ENCODE data around the gene SLC44A1. TPM values are rescaled to one million over a fixed set of nuclear protein-coding genes. Genes with fewer than 3 reads are reported as not detected.

Gene SLC44A1
- total and polyA plus RNA-seq, 10 of the 15 experiments (the other 5 are each of a cell fraction or from before 2014, with no cell fraction given): 2.4 to 21.2 (median 12.4) TPM

- no peak for DNase-seq (ENCODE audit: low read depth, low spot score)
- in situ Hi-C loops (cut with MboI) (no loop called here), intact Hi-C loops (cut with micrococcal nuclease; ENCODE audit: unreplicated experiment) (no loop called here)
- Histone ChIP-seq H3K4me1 (ENCODE audit: control insufficient read depth, insufficient read depth, low read length) (no peaks in the 10 kb centered on the region), H4K20me1 (ENCODE audit: control insufficient read depth, insufficient read depth) (no peaks in the 10 kb centered on the region), H3K9ac (ENCODE audit: control insufficient read depth, insufficient read depth, low read length) (no peak overlapping the region), H3K4me3 (no peak overlapping the region), H3K9me3 (replicated peaks; ENCODE audit: control insufficient read depth, insufficient read depth, low read length) (no peaks in the 10 kb centered on the region), H3K27ac (ENCODE audit: control insufficient read depth, insufficient read depth) (no peak overlapping the region), H3K79me2 (ENCODE audit: control insufficient read depth, insufficient read depth, low read length) (no peaks in the 10 kb centered on the region), H3K36me3 (ENCODE audit: control insufficient read depth in 2 of 2, insufficient read depth in 2 of 2, low read length in 1 of 2) (no peaks in the 10 kb centered on the region), H3K4me2 (ENCODE audit: control insufficient read depth, insufficient read depth) (no peak overlapping the region), H3K27me3 (replicated peaks in 1 of 2; ENCODE audit: control insufficient read depth in 2 of 2, insufficient read depth in 2 of 2, low read length in 1 of 2) (no peaks in the 10 kb centered on the region), H2AFZ (ENCODE audit: control insufficient read depth, low read depth, low read length) (no peak overlapping the region)
- CTCF ChIA-PET: no interaction called here
- SMC1A ChIA-PET (ENCODE audit: uncharacterized antibody, unreplicated experiment): no interaction called here
- POLR2A ChIA-PET: no interaction called here
- 95% methylated on average over 3 of the region's 3 CpGs for WGBS (ENCODE audit: insufficient coverage, insufficient replicate concordance, low lambda C conversion rate, missing lambda C conversion rate)
- RAD21 ChIA-PET (ENCODE audit: unreplicated experiment): no interaction called here
- no peak for ATAC-seq
- no TSS peak for BruUV-seq (replicated peaks)
- no peak for FAIRE-seq
- TF ChIP-seq BACH1 (IDR thresholded peaks at IDR 0.05; ENCODE audit: borderline replicate concordance): no peak
- no peak for TF ChIP-seq RAD21 (IDR thresholded peaks at IDR 0.05; ENCODE audit: insufficient read depth, low read depth, low read length)
- TF ChIP-seq MTA2 (IDR thresholded peaks at IDR 0.05; ENCODE audit: low read depth): no peak
- TF ChIP-seq POU2F2 (IDR thresholded peaks at IDR 0.05; ENCODE audit: borderline replicate concordance, low read depth, low read length): no peak
- TF ChIP-seq USF1 (IDR thresholded peaks at IDR 0.05; ENCODE audit: borderline replicate concordance, extremely low read length, insufficient read depth, low read depth, low read length): no peak
- no peak for TF ChIP-seq ZBED1 (IDR thresholded peaks at IDR 0.05; ENCODE audit: borderline replicate concordance)
- TF ChIP-seq PML (IDR thresholded peaks at IDR 0.05; ENCODE audit: low read length): no peak
- no peak for TF ChIP-seq ZZZ3 (IDR thresholded peaks at IDR 0.05; ENCODE audit: control insufficient read depth, insufficient read length, low read depth)
- TF ChIP-seq MTA3 (IDR thresholded peaks at IDR 0.05; ENCODE audit: borderline replicate concordance, low read length): no peak
- no peak for TF ChIP-seq REST (IDR thresholded peaks at IDR 0.05; ENCODE audit: low read depth, low read length)
- no peak for TF ChIP-seq SMC3 (IDR thresholded peaks at IDR 0.05; ENCODE audit: borderline replicate concordance, low read length)
- no peak for TF ChIP-seq BCL11A (IDR thresholded peaks at IDR 0.05; ENCODE audit: low read depth, low read length)
- no peak for TF ChIP-seq JUNB (IDR thresholded peaks at IDR 0.05)
- no peak for TF ChIP-seq CUX1 (IDR thresholded peaks at IDR 0.05; ENCODE audit: insufficient replicate concordance, low read depth, low read length)
- TF ChIP-seq ASH2L (IDR thresholded peaks at IDR 0.05; ENCODE audit: borderline replicate concordance, low read depth): no peak
Observed at GRCh38 chr9:105289305-105289704, 44.9 kb downstream of the SLC44A1 start.

All from GM12878 (cell line).